SK-N-SH treated with all-trans-retinoic acid at 6 μM for 48 hours (cell line): ENCODE results near the gene UROC1.

Source experiments
- GLIS3 ChIP-seq: fragments of 250-450 bp; sonication (Bioruptor Pico); IDR thresholded peaks from 2 replicates; pipeline ENCODE4 v1.5.0; 2020; ENCODE audit warnings: mild to moderate bottlenecking, moderate library complexity
- RARB ChIP-seq: fragments of 250-450 bp; sonication (Bioruptor Pico); IDR thresholded peaks from 2 replicates; pipeline ENCODE4 v1.8.0; 2021; ENCODE audit warnings: mild to moderate bottlenecking, moderate library complexity
- ZC3H10 ChIP-seq: fragments of 250-450 bp; sonication (Bioruptor Pico); IDR thresholded peaks from 2 replicates; pipeline ENCODE4 v1.5.1; 2021; ENCODE audit warnings: mild to moderate bottlenecking, moderate library complexity
- ZNF70 ChIP-seq: fragments of 450-650 bp; formaldehyde crosslinking; IDR thresholded peaks from 2 replicates; pipeline ENCODE4 v1.5.0; 2020; ENCODE audit warnings: mild to moderate bottlenecking, moderate library complexity
- ZNF8 ChIP-seq: fragments of 450-650 bp; formaldehyde crosslinking; IDR thresholded peaks from 2 replicates; pipeline ENCODE4 v1.5.0; 2020; ENCODE audit warnings: mild to moderate bottlenecking, moderate library complexity

DNA sequence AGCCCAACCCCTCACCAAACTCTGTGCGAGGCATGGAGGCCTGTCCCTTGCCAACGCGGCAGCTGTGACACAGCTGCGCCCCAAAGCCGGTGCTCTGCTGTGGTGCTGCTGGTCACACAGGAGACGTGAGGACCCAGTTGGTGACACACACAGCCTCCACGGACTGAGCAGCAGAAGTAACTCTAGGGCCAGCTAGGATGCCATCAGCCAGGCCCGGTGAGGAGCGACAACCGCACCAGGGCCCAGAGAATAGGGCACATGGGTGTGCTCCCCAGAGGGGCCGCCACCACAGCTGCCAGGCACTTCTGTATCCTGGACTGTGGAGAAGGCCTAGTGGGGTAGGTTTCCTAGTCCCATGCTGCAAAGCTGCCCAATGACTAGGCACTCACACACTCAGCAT is 52.6 kb downstream of the UROC1 start:
- TF ChIP-seq ZNF70 (CRISPR knock-in tag) = no peak
- TF ChIP-seq ZC3H10 (CRISPR knock-in tag) = no peak
- TF ChIP-seq GLIS3 = no peak
- TF ChIP-seq ZNF8 (CRISPR knock-in tag) = no peak
- no peak for TF ChIP-seq RARB (CRISPR knock-in tag)
